Measurements from ENCODE around the gene CCNY.
A peak's percentile ranks its signal among the peaks of the same experiment; 100 is the strongest.

Gene CCNY

GRCh38 chr10:35552650-35553342 is 216.5 kb downstream of the CCNY start:
- FAIRE-seq: no peak
- no peak for DNase-seq (ENCODE audit: insufficient read length)
- no peak for TF ChIP-seq TAF1 (IDR thresholded peaks at IDR 0.05; ENCODE audit: borderline replicate concordance, low read depth, low read length)
- no peak for TF ChIP-seq POLR2A (IDR thresholded peaks at IDR 0.05; ENCODE audit: low read depth, low read length)
- no peak for TF ChIP-seq POLR2AphosphoS5 (IDR thresholded peaks at IDR 0.05; ENCODE audit: low read depth, low read length)

- FAIRE-seq (no peak), DNase-seq (ENCODE audit: insufficient read length) (no peak)
- TF ChIP-seq POLR2AphosphoS5 (IDR thresholded peaks at IDR 0.05; ENCODE audit: low read depth, low read length) (no peak), POLR2A (IDR thresholded peaks at IDR 0.05; ENCODE audit: low read depth, low read length) (no peak), TAF1 (IDR thresholded peaks at IDR 0.05; ENCODE audit: borderline replicate concordance, low read depth, low read length) (no peak)
Observed at GRCh38 chr10:35554036-35554435, 217.7 kb downstream of the CCNY start.

GRCh38 chr10:35554461-35555056 is 218.2 kb downstream of the CCNY start:
- DNase-seq (ENCODE audit: insufficient read length) (no peak), FAIRE-seq (no peak)
- TF ChIP-seq POLR2AphosphoS5 (IDR thresholded peaks at IDR 0.05; ENCODE audit: low read depth, low read length): no peak
- TF ChIP-seq POLR2A (IDR thresholded peaks at IDR 0.05; ENCODE audit: low read depth, low read length): no peak
- TF ChIP-seq TAF1 (IDR thresholded peaks at IDR 0.05; ENCODE audit: borderline replicate concordance, low read depth, low read length): no peak

- no peak for DNase-seq (ENCODE audit: insufficient read length)
- no peak for FAIRE-seq
- TF ChIP-seq TAF1 (IDR thresholded peaks at IDR 0.05; ENCODE audit: borderline replicate concordance, low read depth, low read length) (no peak), POLR2AphosphoS5 (IDR thresholded peaks at IDR 0.05; ENCODE audit: low read depth, low read length) (no peak), POLR2A (IDR thresholded peaks at IDR 0.05; ENCODE audit: low read depth, low read length) (no peak)
Observed at GRCh38 chr10:35555962-35556930, 219.9 kb downstream of the CCNY start.

GRCh38 chr10:35558276-35558675 is 222.0 kb downstream of the CCNY start:
- FAIRE-seq: no peak

GRCh38 chr10:35559416-35559815 is 223.1 kb downstream of the CCNY start:
- no peak for TF ChIP-seq POLR2A (IDR thresholded peaks at IDR 0.05; ENCODE audit: low read depth, low read length)
- no peak for TF ChIP-seq TAF1 (IDR thresholded peaks at IDR 0.05; ENCODE audit: borderline replicate concordance, low read depth, low read length)
- no peak for TF ChIP-seq POLR2AphosphoS5 (IDR thresholded peaks at IDR 0.05; ENCODE audit: low read depth, low read length)
- no peak for DNase-seq (ENCODE audit: insufficient read length)
- FAIRE-seq: no peak

More at GRCh38 chr10:35558276-35558675, 222.0 kb downstream of the CCNY start:
- no peak for DNase-seq (ENCODE audit: insufficient read length)
- TF ChIP-seq POLR2AphosphoS5 (IDR thresholded peaks at IDR 0.05; ENCODE audit: low read depth, low read length) (no peak), POLR2A (IDR thresholded peaks at IDR 0.05; ENCODE audit: low read depth, low read length) (no peak), TAF1 (IDR thresholded peaks at IDR 0.05; ENCODE audit: borderline replicate concordance, low read depth, low read length) (no peak)

GRCh38 chr10:35561715-35562114 is 225.4 kb downstream of the CCNY start:
- TF ChIP-seq POLR2AphosphoS5 (IDR thresholded peaks at IDR 0.05; ENCODE audit: low read depth, low read length) (no peak), TAF1 (IDR thresholded peaks at IDR 0.05; ENCODE audit: borderline replicate concordance, low read depth, low read length) (no peak), POLR2A (IDR thresholded peaks at IDR 0.05; ENCODE audit: low read depth, low read length) (no peak)
- DNase-seq (ENCODE audit: insufficient read length): no peak
- no peak for FAIRE-seq

GRCh38 chr10:35562427-35562826 is 226.1 kb downstream of the CCNY start:
- TF ChIP-seq TAF1 (IDR thresholded peaks at IDR 0.05; ENCODE audit: borderline replicate concordance, low read depth, low read length) (no peak), POLR2AphosphoS5 (IDR thresholded peaks at IDR 0.05; ENCODE audit: low read depth, low read length) (no peak), POLR2A (IDR thresholded peaks at IDR 0.05; ENCODE audit: low read depth, low read length) (no peak)
- FAIRE-seq: no peak
- no peak for DNase-seq (ENCODE audit: insufficient read length)

GRCh38 chr10:35563261-35563891 is 227.1 kb downstream of the CCNY start:
- FAIRE-seq (peak; percentile 84), DNase-seq (ENCODE audit: insufficient read length) (peak; percentile 44)
- TF ChIP-seq POLR2A (IDR thresholded peaks at IDR 0.05; ENCODE audit: low read depth, low read length) (no peak), TAF1 (IDR thresholded peaks at IDR 0.05; ENCODE audit: borderline replicate concordance, low read depth, low read length) (no peak), POLR2AphosphoS5 (IDR thresholded peaks at IDR 0.05; ENCODE audit: low read depth, low read length) (no peak)

- FAIRE-seq (peak; percentile 44), DNase-seq (ENCODE audit: insufficient read length) (no peak)
- TF ChIP-seq TAF1 (IDR thresholded peaks at IDR 0.05; ENCODE audit: borderline replicate concordance, low read depth, low read length) (no peak), POLR2A (IDR thresholded peaks at IDR 0.05; ENCODE audit: low read depth, low read length) (no peak)
Observed at GRCh38 chr10:35564341-35564968, 228.1 kb downstream of the CCNY start.
